Testis (tissue), 2 donors: Measurements from ENCODE around the gene MEGF11.

Experiments
- CTCF ChIP-seq, 3 experiments: fragments of 450-650 bp in 2 of 3; fragments of 200-600 bp in 1 of 3; sonication (generic) in 1 of 3; IDR thresholded peaks; one replicate each; pipeline ENCODE4 v1.5.1; 2016 to 2019; ENCODE audit warnings: antibody characterized with exemption in 3 of 3, mild to moderate bottlenecking in 2 of 3, moderate library complexity in 1 of 3
- POLR2A ChIP-seq: fragments of 450-650 bp; IDR thresholded peaks from one replicate; pipeline ENCODE4 v1.6.1; 2017; ENCODE audit warnings: antibody characterized with exemption, mild to moderate bottlenecking, moderate library complexity

- TF ChIP-seq CTCF (IDR thresholded peaks at IDR 0.05) (no peak), POLR2A (no peak)
Measured at GRCh38 chr15:66292571-66293418, 39.2 kb upstream of the MEGF11 start.
